ENCODE measurements around the gene NKX6-1. TPM values are rescaled to one million over a fixed set of nuclear protein-coding genes. Genes with fewer than 3 reads are reported as not detected.

The NKX6-1 gene
- total RNA-seq (2014; rRNA removed; shearing (Covaris generic)), result 0.24 and 0.39 TPM in 2 replicates

- DNase-seq (ENCODE audit: low read depth), result peak; percentile 89
Measured at GRCh38 chr4:84498935-84499623, at the start of gene NKX6-1. TSS of gene NKX6-1 (minus strand) at chr4:84499292. CDS start at chr4:84498228, 1,064 bp downstream.

- no peak for DNase-seq (ENCODE audit: low read depth)
Measured at GRCh38 chr4:84547211-84547610, 48.1 kb upstream of the NKX6-1 start.

- no peak for DNase-seq (ENCODE audit: low read depth)
Measured at GRCh38 chr4:84545093-84545492, 46.0 kb upstream of the NKX6-1 start.

- DNase-seq (ENCODE audit: low read depth), result no peak
Measured at GRCh38 chr4:84535901-84536300, 36.8 kb upstream of the NKX6-1 start.

- DNase-seq (ENCODE audit: low read depth), result peak; percentile 84
Measured at GRCh38 chr4:84531689-84532088, 32.6 kb upstream of the NKX6-1 start.

- DNase-seq (ENCODE audit: low read depth), result peak; percentile 85
Measured at GRCh38 chr4:84530871-84531270, 31.8 kb upstream of the NKX6-1 start.

GRCh38 chr4:84530454-84530853 lies 31.4 kb upstream of the NKX6-1 start:
- DNase-seq (ENCODE audit: low read depth), result peak; percentile 87

GRCh38 chr4:84529169-84529751 lies 30.2 kb upstream of the NKX6-1 start:
- DNase-seq (ENCODE audit: low read depth), result peak; percentile 17

GRCh38 chr4:84527391-84527790 lies 28.3 kb upstream of the NKX6-1 start:
- no peak for DNase-seq (ENCODE audit: low read depth)

GRCh38 chr4:84515075-84515474 lies 16.0 kb upstream of the NKX6-1 start:
- DNase-seq (ENCODE audit: low read depth), result no peak

- no peak for DNase-seq (ENCODE audit: low read depth)
Measured at GRCh38 chr4:84512277-84512676, 13.2 kb upstream of the NKX6-1 start.

GRCh38 chr4:84511703-84512102 lies 12.6 kb upstream of the NKX6-1 start:
- DNase-seq (ENCODE audit: low read depth), result no peak

- DNase-seq (ENCODE audit: low read depth), result no peak
Measured at GRCh38 chr4:84507941-84508340, 8.8 kb upstream of the NKX6-1 start.

GRCh38 chr4:84504821-84505220 lies 5.7 kb upstream of the NKX6-1 start:
- no peak for DNase-seq (ENCODE audit: low read depth)

GRCh38 chr4:84503495-84504437 lies 4.7 kb upstream of the NKX6-1 start:
- DNase-seq (ENCODE audit: low read depth), result peak; percentile 63

GRCh38 chr4:84502955-84503373 lies 3.9 kb upstream of the NKX6-1 start:
- no peak for DNase-seq (ENCODE audit: low read depth)

- no peak for DNase-seq (ENCODE audit: low read depth)
Measured at GRCh38 chr4:84502333-84502954, 3.4 kb upstream of the NKX6-1 start.

GRCh38 chr4:84501721-84502267 lies 2.7 kb upstream of the NKX6-1 start:
- DNase-seq (ENCODE audit: low read depth), result no peak

- DNase-seq (ENCODE audit: low read depth), result no peak
Measured at GRCh38 chr4:84501202-84501503, 2.1 kb upstream of the NKX6-1 start.

- DNase-seq (ENCODE audit: low read depth), result no peak
Measured at GRCh38 chr4:84500386-84501201, 1.5 kb upstream of the NKX6-1 start.

GRCh38 chr4:84499624-84499982 lies 511 bp upstream of the NKX6-1 start:
- no peak for DNase-seq (ENCODE audit: low read depth)
